Endothelial cell (in vitro differentiated cells): ENCODE measurements around the gene RCBTB2. TPM values are rescaled to one million over a fixed set of nuclear protein-coding genes. Genes with fewer than 3 reads are reported as not detected.

Experiments used
- DNase-seq: peaks from one replicate; pipeline ENCODE4 v3.0.0; 2021; ENCODE audit warnings: low spot score
- H3K27ac Mint-ChIP-seq: one replicate; pipeline ENCODE4 v1.8.0; 2021; ENCODE audit warnings: mixed read lengths, inconsistent platforms; ENCODE audit not compliant: unreplicated experiment
- H3K27me3 Mint-ChIP-seq: one replicate; pipeline ENCODE4 v1.8.0; 2021; ENCODE audit warnings: mild to moderate bottlenecking, moderate library complexity, mixed read lengths, inconsistent platforms; ENCODE audit not compliant: unreplicated experiment
- H3K36me3 Mint-ChIP-seq: one replicate; pipeline ENCODE4 v1.8.0; 2021; ENCODE audit warnings: mild to moderate bottlenecking, low read depth, mixed read lengths, inconsistent platforms; ENCODE audit not compliant: unreplicated experiment
- H3K4me1 Mint-ChIP-seq: one replicate; pipeline ENCODE4 v1.8.0; 2021; ENCODE audit warnings: mild to moderate bottlenecking, mixed read lengths, inconsistent platforms; ENCODE audit not compliant: unreplicated experiment
- H3K4me3 Mint-ChIP-seq: one replicate; pipeline ENCODE4 v1.8.0; 2021; ENCODE audit warnings: mild to moderate bottlenecking, mixed read lengths, inconsistent platforms; ENCODE audit not compliant: unreplicated experiment
- H3K9me3 Mint-ChIP-seq: one replicate; pipeline ENCODE4 v1.8.0; 2021; ENCODE audit warnings: mixed read lengths, inconsistent platforms; ENCODE audit not compliant: unreplicated experiment
- total RNA-seq: library from RNA; stranded (reverse); fragmentation: NEBNext Ultra II Directional; extraction: Animal tissue kit (Norgen Biotek cat#: 25700); gene quantifications from one replicate; pipeline ENCODE4 v1.2.1, GENCODE V29; 2021; ENCODE audit not compliant: unreplicated experiment
- TF ChIP-seq, protein P1 (sequence below): fragments of 200-600 bp; sonication (generic); IDR thresholded peaks from one replicate; pipeline ENCODE4 v1.5.0; 2021; ENCODE audit warnings: antibody characterized with exemption; ENCODE audit not compliant: unreplicated experiment

RCBTB2 gene
- total RNA-seq, 1 donor from 2014 or later = 71.0 TPM

GRCh38 chr13:48574041-48574796, 41.3 kb upstream of the RCBTB2 start:
- TF ChIP-seq, protein P1, sequence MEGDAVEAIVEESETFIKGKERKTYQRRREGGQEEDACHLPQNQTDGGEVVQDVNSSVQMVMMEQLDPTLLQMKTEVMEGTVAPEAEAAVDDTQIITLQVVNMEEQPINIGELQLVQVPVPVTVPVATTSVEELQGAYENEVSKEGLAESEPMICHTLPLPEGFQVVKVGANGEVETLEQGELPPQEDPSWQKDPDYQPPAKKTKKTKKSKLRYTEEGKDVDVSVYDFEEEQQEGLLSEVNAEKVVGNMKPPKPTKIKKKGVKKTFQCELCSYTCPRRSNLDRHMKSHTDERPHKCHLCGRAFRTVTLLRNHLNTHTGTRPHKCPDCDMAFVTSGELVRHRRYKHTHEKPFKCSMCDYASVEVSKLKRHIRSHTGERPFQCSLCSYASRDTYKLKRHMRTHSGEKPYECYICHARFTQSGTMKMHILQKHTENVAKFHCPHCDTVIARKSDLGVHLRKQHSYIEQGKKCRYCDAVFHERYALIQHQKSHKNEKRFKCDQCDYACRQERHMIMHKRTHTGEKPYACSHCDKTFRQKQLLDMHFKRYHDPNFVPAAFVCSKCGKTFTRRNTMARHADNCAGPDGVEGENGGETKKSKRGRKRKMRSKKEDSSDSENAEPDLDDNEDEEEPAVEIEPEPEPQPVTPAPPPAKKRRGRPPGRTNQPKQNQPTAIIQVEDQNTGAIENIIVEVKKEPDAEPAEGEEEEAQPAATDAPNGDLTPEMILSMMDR = no peak
- Mint-ChIP-seq H3K9me3 (no peaks in the 10 kb centered on the region), H3K4me1 (peaks cover 34% of the 10 kb centered on the region), H3K27ac (peak overlapping the region; percentile 34), H3K36me3 (no peaks in the 10 kb centered on the region), H3K4me3 (no peak overlapping the region), H3K27me3 (peaks cover 5% of the 10 kb centered on the region)
- DNase-seq = no peak

- TF ChIP-seq, protein P1 = no peak
- Mint-ChIP-seq H3K9me3 (no peaks in the 10 kb centered on the region), H3K27ac (peak overlapping the region; percentile 34), H3K4me1 (peaks cover 42% of the 10 kb centered on the region), H3K36me3 (no peaks in the 10 kb centered on the region), H3K4me3 (no peak overlapping the region), H3K27me3 (peaks cover 7% of the 10 kb centered on the region)
- DNase-seq = no peak
Observed at GRCh38 chr13:48573213-48574007, 40.5 kb upstream of the RCBTB2 start.

GRCh38 chr13:48571126-48571913, 38.4 kb upstream of the RCBTB2 start:
- peaks cover 6% of the 10 kb centered on the region for H3K27me3 Mint-ChIP-seq
- no peaks in the 10 kb centered on the region for H3K36me3 Mint-ChIP-seq
- no peak for DNase-seq
- H3K27ac Mint-ChIP-seq = no peak overlapping the region
- no peaks in the 10 kb centered on the region for H3K9me3 Mint-ChIP-seq
- peaks cover 57% of the 10 kb centered on the region for H3K4me1 Mint-ChIP-seq
- no peak overlapping the region for H3K4me3 Mint-ChIP-seq
- TF ChIP-seq, protein P1 = no peak

DNA sequence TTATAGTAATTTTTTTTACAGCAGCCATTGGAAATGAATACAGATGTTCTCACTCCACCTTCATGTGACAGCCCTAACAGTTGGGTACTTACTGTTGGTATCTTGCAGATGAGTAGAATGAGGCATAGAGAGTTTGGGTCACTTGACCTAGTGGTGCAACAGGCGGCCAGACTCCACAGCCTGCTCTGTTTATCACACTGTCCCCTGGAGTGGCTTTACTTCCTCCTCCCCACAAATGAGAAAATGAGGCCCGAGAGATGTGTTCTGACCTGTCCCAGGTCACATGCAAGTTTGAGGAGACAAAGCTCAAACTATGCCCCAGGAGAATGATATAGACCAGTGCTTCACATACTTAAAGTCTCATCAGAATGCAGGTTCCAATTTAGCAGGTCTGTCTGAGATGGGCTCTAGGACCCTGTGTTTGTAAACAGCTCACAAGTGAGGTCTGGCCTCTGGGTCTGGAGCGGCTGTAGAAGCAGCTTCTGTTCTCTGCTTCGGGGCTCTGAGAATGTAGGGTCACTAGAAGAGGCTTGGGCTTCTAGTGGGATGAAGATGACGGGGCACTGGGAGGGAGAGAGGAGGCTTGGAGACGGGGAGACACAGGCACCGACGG, 37.4 kb upstream of the RCBTB2 start:
- Mint-ChIP-seq H3K9me3 (no peaks in the 10 kb centered on the region), H3K4me3 (peak overlapping the region; percentile 47), H3K36me3 (no peaks in the 10 kb centered on the region), H3K4me1 (peaks cover 58% of the 10 kb centered on the region), H3K27me3 (peaks cover 6% of the 10 kb centered on the region), H3K27ac (no peak overlapping the region)
- TF ChIP-seq, protein P1 = no peak
- DNase-seq = no peak
